GM23338 (cell line): Measurements from ENCODE around the gene ST6GALNAC6. TPM values are rescaled to one million over a fixed set of nuclear protein-coding genes. Genes with fewer than 3 reads are reported as not detected.

Source experiments
- ATAC-seq: fragments of 200-7000 bp; cut with Tn5 transposase; 3 replicates; pipeline ENCODE4 v1.9.1; 2020
- DNase-seq: peaks from one replicate; pipeline ENCODE4 v3.0.0-alpha.2; 2015; ENCODE audit warnings: low spot score
- H2AFZ ChIP-seq: fragments of 200-600 bp; sonication (generic); 2 replicates; pipeline ENCODE4 v1.8.0; 2016; ENCODE audit warnings: antibody characterized with exemption, mild to moderate bottlenecking, moderate library complexity
- H3F3A ChIP-seq: fragments of 200-600 bp; sonication (generic); replicated peaks from 2 replicates; pipeline ENCODE4 v1.8.0; 2017; ENCODE audit warnings: antibody characterized with exemption, mixed run types, low read depth
- H3K27ac ChIP-seq: fragments of 200-600 bp; sonication (generic); 2 replicates; pipeline ENCODE4 v1.6.1; 2016; ENCODE audit warnings: low read depth
- H3K27me3 ChIP-seq: fragments of 200-600 bp; sonication (generic); 2 replicates; pipeline ENCODE4 v1.8.0; 2016; ENCODE audit warnings: mild to moderate bottlenecking, mixed run types, moderate library complexity; ENCODE audit not compliant: insufficient read depth
- H3K36me3 ChIP-seq: fragments of 200-600 bp; sonication (generic); 2 replicates; pipeline ENCODE4 v1.8.0; 2016; ENCODE audit warnings: mild to moderate bottlenecking; ENCODE audit not compliant: insufficient read depth
- H3K4me1 ChIP-seq: fragments of 200-600 bp; sonication (generic); 2 replicates; pipeline ENCODE4 v1.8.0; 2016; ENCODE audit warnings: mild to moderate bottlenecking, moderate library complexity; ENCODE audit not compliant: insufficient read depth
- H3K4me2 ChIP-seq: fragments of 200-600 bp; sonication (generic); 2 replicates; pipeline ENCODE4 v1.7.1; 2017; ENCODE audit warnings: mixed run types
- H3K4me3 ChIP-seq: fragments of 200-600 bp; sonication (generic); 2 replicates; pipeline ENCODE4 v1.6.1; 2016; ENCODE audit warnings: mixed run types
- H3K79me2 ChIP-seq: fragments of 200-600 bp; sonication (generic); replicated peaks from 2 replicates; pipeline ENCODE4 v1.8.0; 2017; ENCODE audit warnings: mild to moderate bottlenecking; ENCODE audit not compliant: insufficient read depth
- H3K9me2 ChIP-seq: fragments of 200-600 bp; sonication (generic); 2 replicates; pipeline ENCODE4 v1.8.0; 2017; ENCODE audit not compliant: insufficient read depth
- H4K20me1 ChIP-seq: fragments of 200-600 bp; sonication (generic); replicated peaks from 2 replicates; pipeline ENCODE4 v1.8.0; 2017; ENCODE audit warnings: mild to moderate bottlenecking; ENCODE audit not compliant: insufficient read depth
- H3K27ac Mint-ChIP-seq: 2 replicates; pipeline ENCODE4 v1.8.0; 2020; ENCODE audit warnings: inconsistent platforms, mild to moderate bottlenecking, moderate library complexity, mixed read lengths
- H3K27me3 Mint-ChIP-seq: 3 replicates; pipeline ENCODE4 v1.8.0; 2022; ENCODE audit warnings: low read depth, mild to moderate bottlenecking, moderate library complexity, mixed read lengths, inconsistent platforms; ENCODE audit not compliant: insufficient read depth, poor library complexity
- H3K36me3 Mint-ChIP-seq: 3 replicates; pipeline ENCODE4 v1.8.0; 2021; ENCODE audit warnings: low read depth, mild to moderate bottlenecking, inconsistent platforms, moderate library complexity, mixed read lengths
- H3K4me1 Mint-ChIP-seq: 3 replicates; pipeline ENCODE4 v1.8.0; 2020; ENCODE audit warnings: mild to moderate bottlenecking, inconsistent platforms, mixed read lengths
- H3K4me3 Mint-ChIP-seq: 3 replicates; pipeline ENCODE4 v1.8.0; 2021; ENCODE audit warnings: moderate library complexity, mild to moderate bottlenecking, inconsistent platforms, mixed read lengths
- H3K9me3 Mint-ChIP-seq: 3 replicates; pipeline ENCODE4 v1.8.0; 2020; ENCODE audit warnings: moderate library complexity, mild to moderate bottlenecking, inconsistent platforms, mixed read lengths
- CREB1 ChIP-seq: fragments of 250-450 bp; sonication (Bioruptor Pico); IDR thresholded peaks from 2 replicates; pipeline ENCODE4 v1.5.0; 2020; ENCODE audit warnings: low read depth, mild to moderate bottlenecking, moderate library complexity
- EZH2 ChIP-seq: fragments of 200-600 bp; sonication (generic); IDR thresholded peaks from one replicate; pipeline ENCODE4 v1.8.0; 2017; ENCODE audit warnings: antibody characterized with exemption, mild to moderate bottlenecking, low read depth; ENCODE audit not compliant: unreplicated experiment
- JUNB ChIP-seq: IDR thresholded peaks from one replicate; pipeline ENCODE4 v1.6.1; 2016; ENCODE audit warnings: antibody characterized with exemption; ENCODE audit not compliant: unreplicated experiment
- POLR2AphosphoS5 ChIP-seq: IDR thresholded peaks from 2 replicates; pipeline ENCODE4 v1.6.1; 2016; ENCODE audit warnings: antibody characterized with exemption, low read depth
- polyA plus RNA-seq: library from polyadenylated mRNA; unstranded; fragments of >200 nt; fragmentation: Nextera tagmentation; extraction: Ambion mirVana; gene quantifications from 2 replicates; pipeline ENCODE4 v1.2.1, GENCODE V29; 2016
- total RNA-seq: library from RNA; depleted of rRNA; stranded (reverse); fragments of >200 nt; shearing (Covaris generic); gene quantifications from 2 replicates; pipeline ENCODE4 v1.2.3, GENCODE V29; 2014
- TF ChIP-seq, protein P1 (sequence below): fragments of 250-450 bp; sonication (Bioruptor Pico); IDR thresholded peaks from 2 replicates; pipeline ENCODE4 v1.5.0; 2020; ENCODE audit warnings: mild to moderate bottlenecking, moderate library complexity
- TF ChIP-seq, protein P2 (sequence below), 2 experiments: fragments of 200-600 bp in 1 of 2; sonication (generic) in 1 of 2; conservative IDR thresholded peaks; 2 replicates each; pipeline versions ENCODE4 v1.5.1 to v1.6.1; 2016 to 2017; ENCODE audit warnings: antibody characterized with exemption in 2 of 2, low read depth in 2 of 2, mild to moderate bottlenecking in 2 of 2, moderate library complexity in 1 of 2

Gene ST6GALNAC6
- total and polyA plus RNA-seq, 2 experiments from 2014 or later: 20.7 to 39.2 TPM

GRCh38 chr9:127885508-127886281 lies 13.7 kb downstream of the ST6GALNAC6 start (continued):
- TF ChIP-seq, protein P1, sequence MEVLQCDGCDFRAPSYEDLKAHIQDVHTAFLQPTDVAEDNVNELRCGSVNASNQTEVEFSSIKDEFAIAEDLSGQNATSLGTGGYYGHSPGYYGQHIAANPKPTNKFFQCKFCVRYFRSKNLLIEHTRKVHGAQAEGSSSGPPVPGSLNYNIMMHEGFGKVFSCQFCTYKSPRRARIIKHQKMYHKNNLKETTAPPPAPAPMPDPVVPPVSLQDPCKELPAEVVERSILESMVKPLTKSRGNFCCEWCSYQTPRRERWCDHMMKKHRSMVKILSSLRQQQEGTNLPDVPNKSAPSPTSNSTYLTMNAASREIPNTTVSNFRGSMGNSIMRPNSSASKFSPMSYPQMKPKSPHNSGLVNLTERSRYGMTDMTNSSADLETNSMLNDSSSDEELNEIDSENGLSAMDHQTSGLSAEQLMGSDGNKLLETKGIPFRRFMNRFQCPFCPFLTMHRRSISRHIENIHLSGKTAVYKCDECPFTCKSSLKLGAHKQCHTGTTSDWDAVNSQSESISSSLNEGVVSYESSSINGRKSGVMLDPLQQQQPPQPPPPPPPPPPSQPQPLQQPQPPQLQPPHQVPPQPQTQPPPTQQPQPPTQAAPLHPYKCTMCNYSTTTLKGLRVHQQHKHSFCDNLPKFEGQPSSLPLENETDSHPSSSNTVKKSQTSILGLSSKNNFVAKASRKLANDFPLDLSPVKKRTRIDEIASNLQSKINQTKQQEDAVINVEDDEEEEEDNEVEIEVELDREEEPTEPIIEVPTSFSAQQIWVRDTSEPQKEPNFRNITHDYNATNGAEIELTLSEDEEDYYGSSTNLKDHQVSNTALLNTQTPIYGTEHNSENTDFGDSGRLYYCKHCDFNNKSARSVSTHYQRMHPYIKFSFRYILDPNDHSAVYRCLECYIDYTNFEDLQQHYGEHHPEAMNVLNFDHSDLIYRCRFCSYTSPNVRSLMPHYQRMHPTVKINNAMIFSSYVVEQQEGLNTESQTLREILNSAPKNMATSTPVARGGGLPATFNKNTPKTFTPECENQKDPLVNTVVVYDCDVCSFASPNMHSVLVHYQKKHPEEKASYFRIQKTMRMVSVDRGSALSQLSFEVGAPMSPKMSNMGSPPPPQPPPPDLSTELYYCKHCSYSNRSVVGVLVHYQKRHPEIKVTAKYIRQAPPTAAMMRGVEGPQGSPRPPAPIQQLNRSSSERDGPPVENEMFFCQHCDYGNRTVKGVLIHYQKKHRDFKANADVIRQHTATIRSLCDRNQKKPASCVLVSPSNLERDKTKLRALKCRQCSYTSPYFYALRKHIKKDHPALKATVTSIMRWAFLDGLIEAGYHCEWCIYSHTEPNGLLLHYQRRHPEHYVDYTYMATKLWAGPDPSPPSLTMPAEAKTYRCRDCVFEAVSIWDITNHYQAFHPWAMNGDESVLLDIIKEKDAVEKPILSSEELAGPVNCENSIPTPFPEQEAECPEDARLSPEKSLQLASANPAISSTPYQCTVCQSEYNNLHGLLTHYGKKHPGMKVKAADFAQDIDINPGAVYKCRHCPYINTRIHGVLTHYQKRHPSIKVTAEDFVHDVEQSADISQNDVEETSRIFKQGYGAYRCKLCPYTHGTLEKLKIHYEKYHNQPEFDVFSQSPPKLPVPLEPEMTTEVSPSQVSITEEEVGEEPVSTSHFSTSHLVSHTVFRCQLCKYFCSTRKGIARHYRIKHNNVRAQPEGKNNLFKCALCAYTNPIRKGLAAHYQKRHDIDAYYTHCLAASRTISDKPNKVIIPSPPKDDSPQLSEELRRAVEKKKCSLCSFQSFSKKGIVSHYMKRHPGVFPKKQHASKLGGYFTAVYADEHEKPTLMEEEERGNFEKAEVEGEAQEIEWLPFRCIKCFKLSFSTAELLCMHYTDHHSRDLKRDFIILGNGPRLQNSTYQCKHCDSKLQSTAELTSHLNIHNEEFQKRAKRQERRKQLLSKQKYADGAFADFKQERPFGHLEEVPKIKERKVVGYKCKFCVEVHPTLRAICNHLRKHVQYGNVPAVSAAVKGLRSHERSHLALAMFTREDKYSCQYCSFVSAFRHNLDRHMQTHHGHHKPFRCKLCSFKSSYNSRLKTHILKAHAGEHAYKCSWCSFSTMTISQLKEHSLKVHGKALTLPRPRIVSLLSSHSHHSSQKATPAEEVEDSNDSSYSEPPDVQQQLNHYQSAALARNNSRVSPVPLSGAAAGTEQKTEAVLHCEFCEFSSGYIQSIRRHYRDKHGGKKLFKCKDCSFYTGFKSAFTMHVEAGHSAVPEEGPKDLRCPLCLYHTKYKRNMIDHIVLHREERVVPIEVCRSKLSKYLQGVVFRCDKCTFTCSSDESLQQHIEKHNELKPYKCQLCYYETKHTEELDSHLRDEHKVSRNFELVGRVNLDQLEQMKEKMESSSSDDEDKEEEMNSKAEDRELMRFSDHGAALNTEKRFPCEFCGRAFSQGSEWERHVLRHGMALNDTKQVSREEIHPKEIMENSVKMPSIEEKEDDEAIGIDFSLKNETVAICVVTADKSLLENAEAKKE (CRISPR knock-in tag): no peak
- no peak for TF ChIP-seq JUNB
- TF ChIP-seq, protein P2, sequence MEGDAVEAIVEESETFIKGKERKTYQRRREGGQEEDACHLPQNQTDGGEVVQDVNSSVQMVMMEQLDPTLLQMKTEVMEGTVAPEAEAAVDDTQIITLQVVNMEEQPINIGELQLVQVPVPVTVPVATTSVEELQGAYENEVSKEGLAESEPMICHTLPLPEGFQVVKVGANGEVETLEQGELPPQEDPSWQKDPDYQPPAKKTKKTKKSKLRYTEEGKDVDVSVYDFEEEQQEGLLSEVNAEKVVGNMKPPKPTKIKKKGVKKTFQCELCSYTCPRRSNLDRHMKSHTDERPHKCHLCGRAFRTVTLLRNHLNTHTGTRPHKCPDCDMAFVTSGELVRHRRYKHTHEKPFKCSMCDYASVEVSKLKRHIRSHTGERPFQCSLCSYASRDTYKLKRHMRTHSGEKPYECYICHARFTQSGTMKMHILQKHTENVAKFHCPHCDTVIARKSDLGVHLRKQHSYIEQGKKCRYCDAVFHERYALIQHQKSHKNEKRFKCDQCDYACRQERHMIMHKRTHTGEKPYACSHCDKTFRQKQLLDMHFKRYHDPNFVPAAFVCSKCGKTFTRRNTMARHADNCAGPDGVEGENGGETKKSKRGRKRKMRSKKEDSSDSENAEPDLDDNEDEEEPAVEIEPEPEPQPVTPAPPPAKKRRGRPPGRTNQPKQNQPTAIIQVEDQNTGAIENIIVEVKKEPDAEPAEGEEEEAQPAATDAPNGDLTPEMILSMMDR (conservative IDR thresholded peaks at IDR 0.05; ENCODE audit: low read depth in 2 of 2): no peak
- TF ChIP-seq EZH2: no peak
- TF ChIP-seq CREB1 (CRISPR knock-in tag): no peak

GRCh38 chr9:127884976-127885490 lies 14.4 kb downstream of the ST6GALNAC6 start:
- Histone ChIP-seq H3K4me2 (no peak overlapping the region), H3K36me3 (peaks cover 6% of the 10 kb centered on the region), H4K20me1 (peaks cover 4% of the 10 kb centered on the region), H3K9me2 (no peaks in the 10 kb centered on the region), H3K4me1 (no peaks in the 10 kb centered on the region), H2AFZ (no peak overlapping the region), H3K4me3 (no peak overlapping the region), H3K79me2 (no peaks in the 10 kb centered on the region), H3K27me3 (no peaks in the 10 kb centered on the region), H3K27ac (peak overlapping the region; percentile 55; the same call in 1 of the 2 replicates), H3F3A (0 out of 2 replicates have a peak, but pooled peaks cover 6% of the 10 kb centered on the region)
- Mint-ChIP-seq H3K27ac (no peak overlapping the region), H3K27me3 (peaks cover 23% of the 10 kb centered on the region), H3K36me3 (peaks cover 18% of the 10 kb centered on the region), H3K4me3 (no peak overlapping the region), H3K9me3 (no peaks in the 10 kb centered on the region), H3K4me1 (peaks cover 21% of the 10 kb centered on the region)
- ATAC-seq: no peak
- no peak for DNase-seq
- no peak for TF ChIP-seq CREB1 (CRISPR knock-in tag)
- no peak for TF ChIP-seq POLR2AphosphoS5
- TF ChIP-seq, protein P2 (conservative IDR thresholded peaks at IDR 0.05; ENCODE audit: low read depth in 2 of 2): no peak
